PC-9 (cell line): ENCODE measurements around the gene LRFN4.

Experiments
- EZH2 ChIP-seq: fragments of 200-600 bp; sonication (generic); IDR thresholded peaks from 2 replicates; pipeline ENCODE4 v1.8.0; 2017; ENCODE audit warnings: antibody characterized with exemption, low read depth
- TF ChIP-seq, protein P1 (sequence below): fragments of 200-600 bp; sonication (generic); conservative IDR thresholded peaks from 2 replicates; pipeline ENCODE4 v1.6.1; 2017; ENCODE audit warnings: mixed run types, antibody characterized with exemption, mild to moderate bottlenecking, moderate library complexity

DNA sequence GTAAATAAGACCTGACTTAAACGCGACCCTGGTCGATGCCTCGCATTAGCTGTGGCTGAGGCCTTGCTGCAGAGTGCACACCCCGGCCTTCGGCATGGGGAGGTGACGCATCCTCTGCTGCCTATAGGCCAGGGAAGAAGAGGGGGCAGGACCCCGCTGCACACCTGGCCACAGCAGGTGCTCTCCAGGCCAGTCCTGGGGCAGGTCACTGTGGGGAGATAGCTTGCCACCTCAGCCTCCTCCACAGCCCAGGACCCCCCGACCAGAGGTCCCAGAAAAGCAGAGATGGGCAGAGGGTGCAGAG, 12.7 kb downstream of the LRFN4 start:
- TF ChIP-seq, protein P1, sequence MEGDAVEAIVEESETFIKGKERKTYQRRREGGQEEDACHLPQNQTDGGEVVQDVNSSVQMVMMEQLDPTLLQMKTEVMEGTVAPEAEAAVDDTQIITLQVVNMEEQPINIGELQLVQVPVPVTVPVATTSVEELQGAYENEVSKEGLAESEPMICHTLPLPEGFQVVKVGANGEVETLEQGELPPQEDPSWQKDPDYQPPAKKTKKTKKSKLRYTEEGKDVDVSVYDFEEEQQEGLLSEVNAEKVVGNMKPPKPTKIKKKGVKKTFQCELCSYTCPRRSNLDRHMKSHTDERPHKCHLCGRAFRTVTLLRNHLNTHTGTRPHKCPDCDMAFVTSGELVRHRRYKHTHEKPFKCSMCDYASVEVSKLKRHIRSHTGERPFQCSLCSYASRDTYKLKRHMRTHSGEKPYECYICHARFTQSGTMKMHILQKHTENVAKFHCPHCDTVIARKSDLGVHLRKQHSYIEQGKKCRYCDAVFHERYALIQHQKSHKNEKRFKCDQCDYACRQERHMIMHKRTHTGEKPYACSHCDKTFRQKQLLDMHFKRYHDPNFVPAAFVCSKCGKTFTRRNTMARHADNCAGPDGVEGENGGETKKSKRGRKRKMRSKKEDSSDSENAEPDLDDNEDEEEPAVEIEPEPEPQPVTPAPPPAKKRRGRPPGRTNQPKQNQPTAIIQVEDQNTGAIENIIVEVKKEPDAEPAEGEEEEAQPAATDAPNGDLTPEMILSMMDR, result no peak
- TF ChIP-seq EZH2, result no peak
